RWPE1 (cell line): ENCODE data around the gene ETFRF1.
A peak's percentile ranks its signal among the peaks of the same experiment; 100 is the strongest.

ENCODE experiments used
- CTCF ChIA-PET: fragments of 350-600 bp; sonication (Branson Sonifier 250); formaldehyde crosslinking; extraction: SDS; loops from one replicate; lab custom pipeline; 2021; lab: Yijun Ruan, JAX
- POLR2A ChIA-PET: fragments of 400-600 bp; formaldehyde crosslinking; extraction: SDS; loops from one replicate; lab custom pipeline; 2020; ENCODE audit warnings: antibody characterized with exemption; ENCODE audit not compliant: low non-redundant PET; lab: Yijun Ruan, JAX
- DNase-seq: peaks from one replicate; pipeline ENCODE4 v3.0.0; 2012; ENCODE audit warnings: low spot score
- H3K27ac ChIP-seq: fragments of 450-650 bp; 2 replicates; pipeline ENCODE4 v1.5.1; 2017
- CTCF ChIP-seq: fragments of 450-650 bp; conservative IDR thresholded peaks from 2 replicates; pipeline ENCODE4 v1.5.1; 2017; ENCODE audit warnings: low read depth, mild to moderate bottlenecking

Gene ETFRF1

GRCh38 chr12:25236626-25237025, 41.6 kb downstream of the ETFRF1 start:
- TF ChIP-seq CTCF = no peak
- CTCF ChIA-PET = interaction anchor here (0.5 kb wide), 1 partner anchor 97 kb away, joined by 3 read pairs; no protein-coding TSS in a partner anchor
- POLR2A ChIA-PET = no interaction called here
- H3K27ac ChIP-seq = no peak overlapping the region
- DNase-seq = no peak

DNA sequence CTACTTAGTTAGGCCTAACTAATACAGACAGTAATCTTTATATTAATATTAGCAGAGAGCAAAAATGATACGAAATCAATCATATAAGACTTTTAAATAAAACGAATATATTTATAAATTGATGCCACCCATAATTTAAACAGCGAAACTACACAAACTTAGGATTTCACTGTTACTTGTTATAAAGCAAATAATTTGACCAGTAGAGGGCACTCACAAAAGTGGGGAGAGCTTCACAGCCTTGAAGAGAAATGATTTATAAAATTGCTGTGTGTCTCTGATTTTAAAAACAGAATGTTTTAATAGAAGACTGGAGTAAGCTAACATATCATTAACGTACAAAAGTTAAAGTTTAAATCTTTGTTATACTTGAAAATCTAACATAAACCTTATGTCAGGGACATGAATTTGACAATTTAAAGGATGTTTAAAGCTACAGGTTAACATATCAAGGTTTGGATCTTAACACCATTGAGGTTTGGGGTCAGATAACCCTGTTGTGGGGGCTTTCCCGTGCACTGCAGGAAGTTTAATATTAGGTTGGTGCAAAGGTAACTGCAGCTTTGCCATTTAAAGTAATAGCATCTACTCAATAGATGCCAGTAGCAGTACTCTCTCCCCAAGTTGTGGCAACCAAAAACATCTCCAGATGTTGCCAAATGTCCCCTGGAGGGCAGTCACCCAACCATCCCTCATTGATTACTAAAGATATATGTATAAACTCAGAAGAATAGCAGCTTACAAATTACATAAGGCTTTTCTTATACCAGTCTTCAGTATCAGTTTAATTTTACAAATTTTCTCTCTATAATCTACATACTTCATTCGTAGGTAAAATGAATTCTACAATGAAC, 46.4 kb downstream of the ETFRF1 start:
- H3K27ac ChIP-seq = no peak overlapping the region
- CTCF ChIA-PET = interaction anchor here (0.5 to 1.1 kb wide), 8 partner anchors 20 to 1256 kb away, joined by 3 read pairs; partner anchors contain the start of gene BCAT1
- DNase-seq = no peak
- TF ChIP-seq CTCF = peak; percentile 57
- POLR2A ChIA-PET = interaction anchor here (0.6 kb wide), 1 partner anchor 92 kb away, joined by 6 read pairs; no protein-coding TSS in a partner anchor

DNA sequence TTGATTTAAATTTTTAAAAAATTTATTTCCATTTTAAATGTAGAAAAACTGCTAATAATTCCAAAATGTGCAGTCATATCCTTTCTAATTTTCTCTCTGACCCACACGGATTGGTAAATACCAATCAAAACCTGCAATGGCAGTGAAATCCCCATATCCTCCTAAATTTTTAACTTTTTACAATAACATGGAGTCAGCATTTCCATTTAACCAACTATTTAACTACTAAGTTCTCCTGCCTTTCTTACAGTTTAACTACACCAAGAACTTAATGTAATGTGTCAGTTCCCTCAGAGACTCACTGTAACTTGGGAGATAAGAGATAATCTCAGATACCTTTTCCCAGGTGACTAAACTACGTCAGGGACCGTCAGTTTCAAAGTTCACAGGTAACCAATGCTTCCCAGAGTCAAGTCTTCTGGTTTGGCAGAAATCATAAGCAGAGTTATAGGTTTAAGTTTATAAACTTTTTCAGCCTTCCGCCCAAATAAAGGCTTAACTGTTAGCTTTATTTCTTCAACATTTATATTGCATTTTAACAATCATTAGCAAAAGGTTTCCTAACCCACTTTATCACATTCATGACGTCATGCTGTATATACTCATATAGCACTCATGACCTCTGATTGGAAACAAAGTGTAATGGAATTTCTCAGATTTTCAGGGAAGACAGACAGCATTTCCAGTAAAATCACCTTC, 48.1 kb downstream of the ETFRF1 start:
- DNase-seq = no peak
- H3K27ac ChIP-seq = no peak overlapping the region
- no peak for TF ChIP-seq CTCF
- CTCF ChIA-PET = no interaction called here
- POLR2A ChIA-PET = no interaction called here

GRCh38 chr12:25243680-25243990, 48.6 kb downstream of the ETFRF1 start:
- no peak for DNase-seq
- no peak for TF ChIP-seq CTCF
- no peak overlapping the region for H3K27ac ChIP-seq
- ChIA-PET POLR2A (no interaction called here), CTCF (no interaction called here)

- H3K27ac ChIP-seq = no peak overlapping the region
- ChIA-PET POLR2A (no interaction called here), CTCF (no interaction called here)
- no peak for TF ChIP-seq CTCF
- no peak for DNase-seq
Measured at GRCh38 chr12:25245491-25245890, 50.5 kb downstream of the ETFRF1 start.

- no peak overlapping the region for H3K27ac ChIP-seq
- no peak for TF ChIP-seq CTCF
- POLR2A ChIA-PET = no interaction called here
- DNase-seq = no peak
- CTCF ChIA-PET = no interaction called here
Measured at GRCh38 chr12:25248137-25248536, 53.1 kb downstream of the ETFRF1 start.
